Retinal pigment epithelial cell (primary cell): Measurements from ENCODE around the gene PRSS1.
"Not testable (repeated sequence)": the region's sequence is repeated elsewhere in the genome, so short reads cannot be mapped to it uniquely, and the experiment has no call there.

Source experiments
- DNase-seq: peaks from one replicate; pipeline ENCODE4 v3.0.0-alpha.2; 2010; ENCODE audit warnings: low read depth
- H3K4me3 ChIP-seq: 2 replicates; pipeline ENCODE4 v1.5.1; 2011; ENCODE audit warnings: mild to moderate bottlenecking, low read length, control low read depth, moderate library complexity
- TF ChIP-seq, protein P1 (sequence below): conservative IDR thresholded peaks from 2 replicates; pipeline ENCODE4 v1.5.1; 2011; ENCODE audit warnings: low read depth, low read length, control low read depth, inconsistent platforms

Gene PRSS1

GRCh38 chr7:142749218-142749993, at the start of gene PRSS1:
PRSS1 (plus strand) TSS chr7:142749472; CDS start chr7:142749485, 13 bp downstream.
- H3K4me3 ChIP-seq: no peak within 1 kb of the TSS
- TF ChIP-seq, protein P1, sequence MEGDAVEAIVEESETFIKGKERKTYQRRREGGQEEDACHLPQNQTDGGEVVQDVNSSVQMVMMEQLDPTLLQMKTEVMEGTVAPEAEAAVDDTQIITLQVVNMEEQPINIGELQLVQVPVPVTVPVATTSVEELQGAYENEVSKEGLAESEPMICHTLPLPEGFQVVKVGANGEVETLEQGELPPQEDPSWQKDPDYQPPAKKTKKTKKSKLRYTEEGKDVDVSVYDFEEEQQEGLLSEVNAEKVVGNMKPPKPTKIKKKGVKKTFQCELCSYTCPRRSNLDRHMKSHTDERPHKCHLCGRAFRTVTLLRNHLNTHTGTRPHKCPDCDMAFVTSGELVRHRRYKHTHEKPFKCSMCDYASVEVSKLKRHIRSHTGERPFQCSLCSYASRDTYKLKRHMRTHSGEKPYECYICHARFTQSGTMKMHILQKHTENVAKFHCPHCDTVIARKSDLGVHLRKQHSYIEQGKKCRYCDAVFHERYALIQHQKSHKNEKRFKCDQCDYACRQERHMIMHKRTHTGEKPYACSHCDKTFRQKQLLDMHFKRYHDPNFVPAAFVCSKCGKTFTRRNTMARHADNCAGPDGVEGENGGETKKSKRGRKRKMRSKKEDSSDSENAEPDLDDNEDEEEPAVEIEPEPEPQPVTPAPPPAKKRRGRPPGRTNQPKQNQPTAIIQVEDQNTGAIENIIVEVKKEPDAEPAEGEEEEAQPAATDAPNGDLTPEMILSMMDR: no peak
- DNase-seq: no peak

DNA sequence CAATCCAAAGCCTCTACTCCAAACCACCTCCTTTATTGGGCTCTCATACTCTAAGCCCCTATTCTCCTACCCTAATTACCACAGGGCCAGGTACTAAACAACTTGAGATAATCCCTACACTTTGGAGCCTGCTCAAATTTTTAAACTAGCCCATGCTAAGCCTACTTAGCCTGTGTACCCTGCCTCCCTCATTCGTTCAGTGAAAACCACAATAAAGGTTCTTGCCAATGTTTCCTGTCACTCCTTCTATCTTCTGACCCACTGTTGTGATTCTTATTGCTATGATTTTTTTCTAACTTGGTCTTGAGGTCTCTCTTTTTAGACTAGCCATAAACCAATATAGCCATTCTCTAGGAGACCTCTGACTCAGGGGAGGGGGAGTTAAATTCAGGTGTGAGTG, 48.3 kb upstream of the PRSS1 start:
- not testable (repeated sequence) for H3K4me3 ChIP-seq, DNase-seq

DNA sequence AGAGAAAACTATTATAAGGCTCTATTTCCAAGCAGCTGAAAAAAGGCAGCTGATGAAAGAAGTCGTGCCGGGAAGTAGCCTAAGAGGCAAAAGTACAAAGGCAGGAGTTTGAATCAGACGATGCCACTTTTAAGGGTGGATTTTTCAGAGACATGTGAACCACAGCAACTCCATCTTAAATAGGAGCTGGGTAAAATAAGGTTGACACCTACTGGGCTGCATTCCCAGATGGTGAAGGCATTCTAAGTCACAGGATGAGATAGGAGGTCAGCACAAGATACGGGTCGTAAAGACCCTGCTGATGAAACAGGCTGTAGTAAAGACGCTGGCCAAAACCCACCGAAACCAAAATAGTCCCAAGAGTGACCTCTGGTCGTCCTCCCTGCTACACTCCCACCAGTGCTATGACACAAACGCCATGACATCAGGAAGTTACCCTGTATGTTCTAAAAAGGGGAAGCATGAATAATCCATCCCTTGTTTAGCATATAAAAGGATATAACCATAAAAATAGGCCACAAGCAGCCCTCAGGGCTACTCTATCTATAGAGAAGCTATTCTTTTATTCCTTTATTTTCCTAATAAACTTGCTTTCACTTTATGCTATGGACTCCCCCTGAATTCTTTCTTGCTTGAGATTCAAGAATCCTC, 45.5 kb upstream of the PRSS1 start:
- no peak for DNase-seq
- TF ChIP-seq, protein P1: no peak
- no peak overlapping the region for H3K4me3 ChIP-seq

GRCh38 chr7:142708726-142709125, 40.5 kb upstream of the PRSS1 start:
- H3K4me3 ChIP-seq, DNase-seq: not testable (repeated sequence)

DNA sequence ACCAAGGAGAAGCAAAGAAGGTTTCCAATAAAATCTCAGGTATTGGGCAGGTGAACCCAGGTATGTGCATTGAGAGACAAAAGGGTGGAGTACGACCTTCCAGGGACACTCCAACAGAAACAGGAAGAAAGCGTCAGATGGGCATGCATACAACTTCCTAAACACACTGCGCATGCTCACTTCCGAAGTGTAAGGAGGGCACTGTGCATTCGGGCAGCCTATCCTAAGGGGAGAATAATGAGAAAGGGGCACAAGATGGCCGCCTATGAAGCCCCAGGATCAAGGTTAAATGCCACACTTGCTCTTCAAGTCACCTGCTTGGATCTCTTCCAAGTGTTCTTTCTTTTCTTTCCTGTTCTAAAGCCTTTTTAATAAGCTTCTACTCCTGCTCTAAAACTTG, 39.4 kb upstream of the PRSS1 start:
- no peak for DNase-seq
- no peak overlapping the region for H3K4me3 ChIP-seq
- TF ChIP-seq, protein P1: no peak

DNA sequence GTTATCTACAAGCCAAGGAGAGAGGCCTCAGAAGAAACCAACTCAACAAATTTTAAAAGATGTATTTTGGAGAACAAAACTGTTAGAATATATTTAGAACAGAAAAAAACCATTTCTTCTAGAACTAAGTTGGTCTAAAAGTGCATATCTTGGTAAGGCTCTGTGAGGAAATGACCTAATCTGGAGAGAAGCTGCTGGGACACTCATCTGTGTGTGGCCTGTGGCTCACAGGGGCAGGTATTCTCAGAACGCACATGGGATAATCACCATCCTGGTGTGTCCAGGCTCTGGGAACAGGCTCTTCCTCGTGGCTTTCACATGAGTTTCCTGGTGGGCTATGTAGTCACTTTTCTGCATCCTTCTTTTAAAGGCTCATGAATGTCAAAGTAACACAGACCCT, 38.1 kb upstream of the PRSS1 start:
- TF ChIP-seq, protein P1: no peak
- no peak overlapping the region for H3K4me3 ChIP-seq
- DNase-seq: no peak

DNA sequence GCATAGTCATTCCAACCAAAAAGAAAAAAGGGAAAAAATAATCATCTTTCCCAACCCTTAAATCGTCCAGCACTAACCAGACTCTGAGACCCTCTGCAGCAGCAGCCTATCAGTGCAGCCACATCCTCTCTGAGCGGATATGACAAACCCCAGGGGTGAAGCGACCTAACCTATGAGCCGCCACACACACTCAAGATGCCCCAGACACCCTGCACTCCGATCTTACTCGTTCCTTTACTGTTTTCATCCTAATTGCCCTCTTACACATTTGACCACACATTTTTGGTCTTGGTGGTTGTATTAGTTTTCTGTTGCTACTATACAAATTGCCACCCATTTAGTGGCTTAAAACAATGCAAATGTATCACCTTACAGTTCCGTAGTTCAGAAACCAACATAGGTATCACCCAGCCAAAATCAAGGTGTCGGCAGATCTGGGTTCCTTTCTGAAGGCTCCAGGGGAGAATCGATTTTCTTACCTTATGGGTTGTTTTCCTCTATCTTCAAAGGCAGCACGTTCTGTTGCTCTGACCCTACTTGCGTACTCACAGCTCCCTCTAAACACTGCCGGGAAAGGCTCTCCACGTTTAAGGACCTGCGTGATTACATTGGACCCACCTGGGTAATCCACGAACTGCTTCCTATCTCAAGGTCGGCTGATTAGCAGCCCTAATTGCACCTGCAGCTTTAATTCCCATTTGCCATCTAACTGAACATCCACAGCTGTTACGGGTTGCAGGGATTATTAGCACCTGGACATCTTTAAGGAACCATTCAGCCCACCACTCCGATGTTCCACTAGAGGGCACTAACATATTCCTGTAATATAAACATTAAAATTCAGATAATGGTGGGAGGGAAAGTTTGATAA, 37.3 kb upstream of the PRSS1 start:
- no peak for DNase-seq
- no peak overlapping the region for H3K4me3 ChIP-seq
- TF ChIP-seq, protein P1: peak; percentile 79
